Kidney tubule cell (primary cell): Measurements from ENCODE around the gene C4orf54.

Experiments
- DNase-seq: peaks from one replicate; pipeline ENCODE4 v3.0.0-alpha.2; 2018; ENCODE audit warnings: low spot score

The C4orf54 gene

GRCh38 chr4:99651811-99652485 lies 5.7 kb downstream of the C4orf54 start:
- DNase-seq = no peak

DNA sequence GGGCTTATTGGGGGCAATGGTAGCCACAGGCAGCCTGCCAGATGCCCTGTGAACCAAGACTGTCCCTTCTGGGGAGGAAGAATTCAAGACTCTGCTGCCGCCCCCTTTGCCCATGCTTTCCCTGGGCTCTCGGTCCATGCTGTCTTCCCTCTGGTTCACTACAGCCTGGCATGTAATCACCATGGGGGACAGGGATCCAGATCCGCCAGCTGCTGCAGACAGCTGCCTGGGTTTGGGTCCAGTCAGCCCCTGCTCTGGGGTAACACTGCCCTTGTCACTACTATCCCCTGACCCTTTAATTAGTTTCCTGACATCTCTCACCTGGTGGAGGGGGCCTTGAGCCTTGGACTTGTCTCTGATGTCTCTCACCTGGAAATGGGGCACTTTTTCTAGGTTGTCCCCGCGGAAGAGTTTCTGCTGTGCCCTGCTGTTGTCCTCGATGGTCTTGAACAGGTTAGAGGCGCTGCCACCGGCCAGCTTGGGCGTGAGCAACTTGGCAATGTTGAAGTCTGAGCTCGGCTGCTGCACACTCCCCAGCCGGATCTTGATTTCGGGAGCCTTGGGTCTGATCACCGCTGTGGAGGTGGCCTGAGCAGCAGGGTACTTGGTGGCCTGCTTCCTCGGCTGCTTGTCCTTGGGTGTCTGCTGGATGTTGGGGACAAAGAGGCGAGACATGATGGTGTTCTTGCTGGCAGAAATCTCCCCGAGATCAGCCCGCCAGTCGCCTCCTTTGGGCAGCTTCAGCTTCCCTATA lies 6.4 kb downstream of the C4orf54 start:
- no peak for DNase-seq

DNA sequence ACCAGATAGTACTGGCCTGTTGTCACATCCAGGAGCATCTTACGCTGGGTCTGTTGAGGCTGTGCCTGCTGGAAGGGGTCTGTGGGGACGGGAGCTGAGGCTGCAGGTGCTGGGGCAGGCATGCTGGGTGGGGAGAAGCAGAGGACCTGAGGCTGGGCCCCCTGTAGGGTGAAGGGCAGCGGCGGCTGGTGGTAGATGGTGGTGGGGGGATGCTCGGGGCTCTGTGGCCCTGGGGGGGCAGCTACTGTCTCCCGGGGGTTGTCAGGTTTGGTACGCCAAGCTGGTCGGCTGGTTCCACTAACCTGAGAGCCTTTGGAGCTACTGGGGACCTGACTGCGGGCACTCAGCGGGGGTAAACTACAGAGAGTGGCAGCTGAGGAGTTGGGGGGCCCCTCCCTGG lies 7.8 kb downstream of the C4orf54 start:
- no peak for DNase-seq

- no peak for DNase-seq
Observed at GRCh38 chr4:99649208-99649607, 8.4 kb downstream of the C4orf54 start.

GRCh38 chr4:99648321-99648720 lies 9.3 kb downstream of the C4orf54 start:
- no peak for DNase-seq

- no peak for DNase-seq
Observed at GRCh38 chr4:99647071-99647470, 10.6 kb downstream of the C4orf54 start.

- no peak for DNase-seq
Observed at GRCh38 chr4:99645638-99646037, 12.0 kb downstream of the C4orf54 start.

DNA sequence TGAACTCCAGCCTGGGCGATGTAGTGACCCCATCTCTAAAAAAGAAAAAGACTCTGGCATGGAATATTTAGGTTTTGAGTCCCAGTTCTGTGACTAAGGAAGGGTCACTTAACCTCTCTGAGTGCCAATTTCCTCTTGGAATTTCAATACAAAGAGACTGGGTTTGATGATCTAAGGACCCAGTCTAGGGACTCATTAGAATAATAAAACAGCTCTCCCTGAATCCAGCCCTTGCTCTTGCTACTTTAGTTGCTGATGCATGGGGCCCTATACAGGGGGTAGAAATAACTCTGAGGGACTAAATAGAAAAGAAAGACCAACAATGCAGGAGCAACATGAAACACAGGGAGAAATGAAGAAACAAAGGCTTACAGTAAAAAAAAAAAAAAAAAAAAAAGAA lies 12.6 kb downstream of the C4orf54 start:
- DNase-seq = no peak

DNA sequence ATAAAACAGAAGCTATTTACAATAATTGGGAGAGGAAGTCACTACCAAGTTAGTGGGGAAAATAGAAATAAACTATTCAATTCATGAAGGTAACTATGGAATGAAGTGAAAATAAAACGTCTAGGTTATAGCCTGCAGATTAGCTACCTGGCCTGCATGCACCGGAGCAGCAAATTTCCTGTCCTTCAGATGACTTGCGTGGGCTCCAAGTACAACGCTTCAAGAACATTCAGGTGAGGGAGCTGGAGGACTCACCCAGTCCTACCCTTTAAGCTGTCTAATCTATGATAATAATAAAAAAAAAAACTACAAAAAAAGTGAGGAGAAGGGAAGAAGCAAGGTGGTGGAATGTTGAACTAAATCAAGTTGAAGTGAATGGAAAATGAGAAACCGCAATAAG lies 13.2 kb downstream of the C4orf54 start:
- DNase-seq = no peak

DNA sequence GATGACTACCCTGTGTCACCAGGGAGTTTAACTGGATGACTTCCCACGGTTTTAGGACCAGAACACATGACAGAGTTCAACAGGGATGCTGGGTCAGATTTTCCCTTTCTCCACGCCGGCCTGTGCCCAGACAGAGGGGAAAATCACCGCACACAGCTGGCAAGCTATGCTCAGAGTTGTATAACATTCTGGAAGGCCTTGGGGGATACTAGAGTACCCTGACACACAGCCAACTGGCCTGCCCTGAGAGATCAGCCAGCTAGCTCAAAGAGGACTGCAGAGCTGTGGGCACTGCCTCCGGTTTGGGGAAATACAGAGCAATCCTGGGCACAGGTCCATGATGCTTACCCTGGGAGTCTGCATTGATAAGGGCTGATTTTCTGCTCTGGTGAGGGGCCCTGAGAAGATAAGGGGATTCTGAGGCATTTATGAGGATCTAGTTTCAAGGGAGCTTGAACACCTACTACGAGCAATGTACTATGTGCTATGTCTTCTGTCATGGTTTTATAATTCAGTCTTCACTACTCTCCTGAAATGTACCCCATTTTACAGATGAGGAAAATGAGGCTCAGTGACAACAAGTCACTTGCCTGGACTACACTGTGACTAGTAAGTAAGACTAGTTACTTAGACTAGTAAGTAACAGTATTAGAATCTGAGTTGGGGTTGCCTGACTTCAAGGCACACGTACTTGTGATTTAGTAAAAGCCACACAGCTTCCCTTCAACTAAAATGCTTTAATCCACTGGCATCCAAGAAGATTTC lies 14.7 kb downstream of the C4orf54 start:
- DNase-seq = no peak

DNA sequence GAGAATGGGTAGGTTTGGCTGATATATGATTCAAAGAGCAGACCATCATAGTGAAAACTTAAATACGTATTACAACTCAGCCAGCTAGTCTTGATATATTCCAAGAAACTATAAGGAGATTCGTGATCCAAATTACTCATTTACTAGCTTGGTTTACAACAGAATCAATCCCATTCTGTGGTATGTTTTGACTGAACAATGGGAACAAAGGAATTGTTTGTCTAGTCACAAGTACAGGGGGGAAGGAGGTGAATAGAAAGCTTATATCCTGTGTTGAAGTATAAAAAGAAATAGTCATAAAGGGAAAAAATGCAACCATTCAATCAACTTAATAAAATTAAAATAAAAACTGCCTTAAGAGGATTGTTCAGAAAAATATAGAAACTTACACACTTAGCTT lies 17.0 kb downstream of the C4orf54 start:
- DNase-seq = peak; percentile 54

- no peak for DNase-seq
Observed at GRCh38 chr4:99637174-99637573, 20.5 kb downstream of the C4orf54 start.

- no peak for DNase-seq
Observed at GRCh38 chr4:99636422-99636821, 21.2 kb downstream of the C4orf54 start.

GRCh38 chr4:99635601-99636000 lies 22.0 kb downstream of the C4orf54 start:
- no peak for DNase-seq

GRCh38 chr4:99634742-99635360 lies 22.8 kb downstream of the C4orf54 start:
- no peak for DNase-seq

DNA sequence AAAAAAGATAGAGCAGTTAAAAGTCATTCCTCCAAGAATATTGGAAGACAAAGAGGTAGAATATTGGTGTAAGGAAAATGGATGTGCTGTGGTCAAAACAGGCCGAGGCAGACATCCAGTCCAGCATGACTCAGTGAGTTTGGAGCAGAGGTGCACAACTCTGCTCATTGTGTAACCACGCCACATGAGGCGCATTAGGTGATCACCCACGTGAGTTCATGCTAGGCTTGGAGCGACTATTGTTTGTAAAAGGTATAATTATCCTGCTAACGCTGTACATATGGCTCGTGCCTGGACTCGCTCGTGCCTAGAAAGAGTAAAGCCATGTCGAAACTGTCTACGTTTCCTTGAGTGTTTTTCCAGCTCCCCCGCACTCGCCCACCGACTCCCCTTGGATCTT lies 23.9 kb downstream of the C4orf54 start:
- DNase-seq = no peak

DNA sequence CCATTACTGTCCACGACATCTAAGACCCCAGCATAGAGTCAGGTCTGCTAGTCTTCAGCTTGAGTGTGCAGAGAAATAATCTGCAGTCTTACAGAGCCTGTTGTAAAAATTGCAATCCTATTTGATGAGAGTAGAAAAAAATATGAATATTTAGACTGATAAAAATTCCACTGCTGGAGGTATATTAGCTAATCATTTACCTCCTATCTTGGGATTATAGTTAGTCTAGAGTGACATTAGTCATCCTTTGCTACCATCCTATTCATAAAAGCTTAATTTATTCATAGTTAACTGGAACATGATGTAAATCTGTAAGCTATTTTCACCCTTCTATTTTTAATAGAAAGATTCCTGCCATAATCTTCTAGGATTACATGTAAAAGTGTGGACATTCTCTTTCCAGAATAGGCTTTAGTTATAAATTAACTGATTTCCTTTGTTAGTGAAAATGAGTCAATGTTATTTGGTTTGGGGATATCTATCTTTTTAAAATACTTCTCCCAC lies 26.7 kb downstream of the C4orf54 start:
- peak; percentile 67 for DNase-seq

- DNase-seq = no peak
Observed at GRCh38 chr4:99629962-99630554, 27.6 kb downstream of the C4orf54 start.

- DNase-seq = no peak
Observed at GRCh38 chr4:99628040-99628439, 29.6 kb downstream of the C4orf54 start.

DNA sequence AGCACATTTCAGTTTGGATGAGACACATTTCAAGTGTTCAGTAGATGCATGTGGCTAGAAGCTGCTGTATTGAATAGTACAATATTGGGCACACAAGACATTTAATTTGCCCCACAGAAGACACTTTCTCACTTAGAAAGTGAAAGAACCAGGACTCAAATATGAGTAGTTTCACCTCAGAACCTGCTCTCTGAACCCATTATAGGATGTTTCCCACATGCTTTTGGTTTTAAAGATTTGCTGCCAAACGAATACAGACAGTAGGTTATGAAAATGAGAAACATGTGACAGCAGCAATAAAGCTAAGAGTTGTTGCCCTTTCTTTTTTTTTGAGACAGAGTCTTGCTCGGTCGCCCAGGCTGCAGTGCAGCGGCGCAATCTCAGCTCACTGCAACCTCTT lies 32.3 kb downstream of the C4orf54 start:
- DNase-seq = no peak

DNA sequence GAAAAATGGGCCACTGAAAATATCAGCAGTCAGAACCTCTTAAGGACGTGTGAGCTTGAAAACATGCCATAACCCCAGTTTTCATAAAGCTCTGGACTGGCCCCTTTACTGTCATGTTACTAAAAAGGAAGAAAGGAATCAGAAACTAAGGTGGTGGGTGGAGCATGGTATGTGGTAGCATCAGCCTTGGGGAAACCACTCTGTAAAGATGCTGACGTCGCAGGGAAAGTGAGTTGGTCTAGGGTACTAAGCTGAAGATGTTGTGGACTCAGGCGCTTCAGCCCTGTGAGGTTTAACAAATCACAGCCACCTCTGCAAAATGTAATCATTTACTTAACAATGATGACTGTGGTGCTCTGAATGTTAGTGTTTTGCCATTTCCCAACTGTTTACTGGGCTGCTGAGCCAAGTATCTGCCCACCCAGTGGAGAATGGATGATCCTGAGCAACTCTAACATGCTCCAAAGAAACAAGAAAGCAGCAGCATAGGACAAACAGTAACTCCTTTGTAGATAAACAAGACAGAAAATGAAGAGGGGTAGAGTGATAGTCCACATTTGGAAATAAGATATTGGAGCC lies 33.4 kb downstream of the C4orf54 start:
- peak; percentile 16 for DNase-seq

GRCh38 chr4:99622341-99622740 lies 35.3 kb downstream of the C4orf54 start:
- DNase-seq = no peak
